Mesendoderm (in vitro differentiated cells): ENCODE data around the gene TNRC6C. TPM values are rescaled to one million over a fixed set of nuclear protein-coding genes. Genes with fewer than 3 reads are reported as not detected.
A peak's percentile ranks its signal among the peaks of the same experiment; 100 is the strongest.

Source experiments
- DNase-seq: peaks from one replicate; pipeline ENCODE4 v3.0.0; 2013
- H2AK5ac ChIP-seq: 2 replicates; pipeline ENCODE4 v1.6.1; 2013; ENCODE audit warnings: low read length, inconsistent platforms
- H2BK120ac ChIP-seq: 2 replicates; pipeline ENCODE4 v1.6.1; 2013; ENCODE audit warnings: low read depth, mild to moderate bottlenecking, low read length, moderate library complexity, mixed read lengths
- H2BK15ac ChIP-seq: replicated peaks from 2 replicates; pipeline ENCODE4 v1.6.1; 2013; ENCODE audit warnings: low read depth, mild to moderate bottlenecking, moderate library complexity
- H2BK5ac ChIP-seq: 2 replicates; pipeline ENCODE4 v1.6.1; 2013; ENCODE audit warnings: low read length, inconsistent platforms
- H3K18ac ChIP-seq: 2 replicates; pipeline ENCODE4 v1.6.1; 2013; ENCODE audit warnings: mild to moderate bottlenecking, low read length, mixed read lengths
- H3K23ac ChIP-seq: one replicate; pipeline ENCODE4 v1.6.1; 2013; ENCODE audit warnings: low read length
- H3K27ac ChIP-seq: 2 replicates; pipeline ENCODE4 v1.5.1; 2013; ENCODE audit warnings: low read depth, mild to moderate bottlenecking, inconsistent platforms, low read length, moderate library complexity
- H3K27me3 ChIP-seq: 2 replicates; pipeline ENCODE4 v1.6.1; 2013; ENCODE audit warnings: low read length, control low read depth, mild to moderate bottlenecking, inconsistent platforms; ENCODE audit not compliant: insufficient read depth, poor library complexity
- H3K36me3 ChIP-seq: 2 replicates; pipeline ENCODE4 v1.6.1; 2013; ENCODE audit warnings: low read length, inconsistent platforms; ENCODE audit not compliant: control insufficient read depth, insufficient read depth
- H3K4ac ChIP-seq: one replicate; pipeline ENCODE4 v1.6.1; 2013; ENCODE audit warnings: low read depth, mild to moderate bottlenecking, low read length, moderate library complexity
- H3K4me1 ChIP-seq: 2 replicates; pipeline ENCODE4 v1.6.1; 2013; ENCODE audit warnings: low read depth, low read length, inconsistent platforms; ENCODE audit not compliant: control insufficient read depth
- H3K4me2 ChIP-seq: 2 replicates; pipeline ENCODE4 v1.6.1; 2013; ENCODE audit warnings: low read length
- H3K4me3 ChIP-seq: 2 replicates; pipeline ENCODE4 v1.5.1; 2013; ENCODE audit warnings: mild to moderate bottlenecking, low read length
- H3K56ac ChIP-seq: one replicate; pipeline ENCODE4 v1.6.1; 2013; ENCODE audit warnings: low read length
- H3K79me1 ChIP-seq: 2 replicates; pipeline ENCODE4 v1.6.1; 2013; ENCODE audit warnings: low read length, inconsistent platforms
- H3K79me2 ChIP-seq: 2 replicates; pipeline ENCODE4 v1.6.1; 2013; ENCODE audit warnings: mild to moderate bottlenecking, low read length; ENCODE audit not compliant: control insufficient read depth, insufficient read depth
- H3K9ac ChIP-seq: 2 replicates; pipeline ENCODE4 v1.6.1; 2013; ENCODE audit warnings: low read length, inconsistent platforms
- H4K5ac ChIP-seq: one replicate; pipeline ENCODE4 v1.6.1; 2013; ENCODE audit warnings: low read length
- H4K8ac ChIP-seq: one replicate; pipeline ENCODE4 v1.6.1; 2013; ENCODE audit warnings: low read depth, mild to moderate bottlenecking, control low read depth, low read length, moderate library complexity
- WGBS: extraction: QIAGEN DNeasy Blood & Tissue Kit; methylation state at CpG from one replicate; pipeline ENCODE4 v1.1.7; 2013; ENCODE audit warnings: low lambda C conversion rate, missing lambda C conversion rate; ENCODE audit not compliant: insufficient coverage; ENCODE audit errors: extremely low coverage; 5-methylcytosine and 5-hydroxymethylcytosine counted together
- polyA plus RNA-seq, 2 experiments: library from polyadenylated mRNA; stranded (reverse); fragments of 200-250 nt; gene quantifications; one replicate each; pipeline ENCODE4 v1.2.3, GENCODE V29; 2013

The TNRC6C gene, protein sequence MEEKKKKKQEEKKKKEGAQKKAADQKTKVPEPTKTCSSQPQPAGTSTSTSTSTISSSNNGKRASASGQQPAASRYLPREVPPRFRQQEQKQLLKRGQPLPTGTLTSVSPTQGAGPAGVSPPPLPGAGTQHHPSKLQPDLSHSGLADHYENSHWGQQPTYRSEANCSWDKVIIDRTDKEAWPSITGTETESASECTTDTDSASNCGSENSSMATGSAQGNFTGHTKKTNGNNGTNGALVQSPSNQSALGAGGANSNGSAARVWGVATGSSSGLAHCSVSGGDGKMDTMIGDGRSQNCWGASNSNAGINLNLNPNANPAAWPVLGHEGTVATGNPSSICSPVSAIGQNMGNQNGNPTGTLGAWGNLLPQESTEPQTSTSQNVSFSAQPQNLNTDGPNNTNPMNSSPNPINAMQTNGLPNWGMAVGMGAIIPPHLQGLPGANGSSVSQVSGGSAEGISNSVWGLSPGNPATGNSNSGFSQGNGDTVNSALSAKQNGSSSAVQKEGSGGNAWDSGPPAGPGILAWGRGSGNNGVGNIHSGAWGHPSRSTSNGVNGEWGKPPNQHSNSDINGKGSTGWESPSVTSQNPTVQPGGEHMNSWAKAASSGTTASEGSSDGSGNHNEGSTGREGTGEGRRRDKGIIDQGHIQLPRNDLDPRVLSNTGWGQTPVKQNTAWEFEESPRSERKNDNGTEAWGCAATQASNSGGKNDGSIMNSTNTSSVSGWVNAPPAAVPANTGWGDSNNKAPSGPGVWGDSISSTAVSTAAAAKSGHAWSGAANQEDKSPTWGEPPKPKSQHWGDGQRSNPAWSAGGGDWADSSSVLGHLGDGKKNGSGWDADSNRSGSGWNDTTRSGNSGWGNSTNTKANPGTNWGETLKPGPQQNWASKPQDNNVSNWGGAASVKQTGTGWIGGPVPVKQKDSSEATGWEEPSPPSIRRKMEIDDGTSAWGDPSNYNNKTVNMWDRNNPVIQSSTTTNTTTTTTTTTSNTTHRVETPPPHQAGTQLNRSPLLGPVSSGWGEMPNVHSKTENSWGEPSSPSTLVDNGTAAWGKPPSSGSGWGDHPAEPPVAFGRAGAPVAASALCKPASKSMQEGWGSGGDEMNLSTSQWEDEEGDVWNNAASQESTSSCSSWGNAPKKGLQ (N-terminal part only)
- 3.7 TPM for polyA plus RNA-seq (2013, experiment 1 of 2)
- 3.7 TPM for polyA plus RNA-seq (2013, experiment 2 of 2)

- H3K27ac ChIP-seq: no peak within 1 kb of the TSS
These were observed at the start of gene TNRC6C for GRCh38 chr17:77957857-77958715. TNRC6C (plus strand) TSS chr17:77958703; CDS start chr17:78004207, 45,504 bp downstream.

DNA sequence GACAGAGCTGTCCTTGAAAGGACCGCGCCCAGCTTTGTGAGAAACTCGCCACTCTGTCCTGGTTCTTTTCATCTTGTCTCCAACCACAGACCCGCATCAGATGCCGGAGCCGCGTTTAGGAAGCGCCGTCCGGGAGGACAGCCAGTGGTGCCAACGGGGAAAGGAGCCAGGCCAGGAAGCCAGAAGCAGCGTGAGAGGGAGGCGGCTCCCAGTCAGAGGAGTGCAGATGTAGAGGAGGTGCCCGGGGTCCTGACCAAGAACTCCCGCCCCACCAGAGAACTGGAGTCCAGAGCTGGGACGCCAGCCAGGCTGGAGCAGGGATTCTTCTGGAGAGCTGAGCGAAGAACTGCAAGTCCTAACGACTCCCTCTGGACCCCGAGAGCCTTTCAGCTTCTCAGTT, 49.3 kb upstream of the TNRC6C start:
- Histone ChIP-seq H3K27ac (no peak overlapping the region), H4K8ac (no peak overlapping the region), H2BK15ac (no peak overlapping the region), H3K18ac (no peak overlapping the region), H2AK5ac (no peak overlapping the region), H3K9ac (no peak overlapping the region), H3K79me1 (no peaks in the 10 kb centered on the region), H4K5ac (no peak overlapping the region), H3K4me1 (no peaks in the 10 kb centered on the region), H3K36me3 (no peaks in the 10 kb centered on the region), H3K4me3 (no peak overlapping the region), H3K27me3 (no peaks in the 10 kb centered on the region), H3K23ac (no peak overlapping the region), H2BK5ac (no peak overlapping the region), H3K4ac (no peak overlapping the region), H3K79me2 (no peaks in the 10 kb centered on the region), H3K4me2 (no peak overlapping the region), H3K56ac (no peak overlapping the region), H2BK120ac (no peak overlapping the region)
- WGBS: no CpG with 5 or more reads among the region's 19 CpGs
- DNase-seq: no peak

More at GRCh38 chr17:77957857-77958715, at the start of gene TNRC6C:
- no peak within 1 kb of the TSS for H2AK5ac ChIP-seq
- H3K23ac ChIP-seq: peak within 1 kb of the TSS; percentile 81
- peak within 1 kb of the TSS; percentile 82 for H3K9ac ChIP-seq
- H3K79me2 ChIP-seq: peaks cover 12% of the 10 kb centered on the region
- no peak within 1 kb of the TSS for H2BK15ac ChIP-seq
- H4K8ac ChIP-seq: no peak within 1 kb of the TSS
- H3K4me1 ChIP-seq: peaks cover 5% of the 10 kb centered on the region
- no CpG with 5 or more reads among the region's 105 CpGs for WGBS
- H3K56ac ChIP-seq: peak within 1 kb of the TSS; percentile 94
- no peaks in the 10 kb centered on the region for H3K36me3 ChIP-seq
- peak within 1 kb of the TSS; percentile 92 for H3K18ac ChIP-seq
- H3K4ac ChIP-seq: peak within 1 kb of the TSS; percentile 90
- H3K27me3 ChIP-seq: peaks cover 27% of the 10 kb centered on the region
- no peak within 1 kb of the TSS for H4K5ac ChIP-seq
- peak; percentile 99 for DNase-seq
- H2BK120ac ChIP-seq: peak within 1 kb of the TSS; percentile 61
- H3K79me1 ChIP-seq: peaks cover 6% of the 10 kb centered on the region
- H3K4me2 ChIP-seq: peak within 1 kb of the TSS; percentile 88
- peak within 1 kb of the TSS; percentile 70 for H3K4me3 ChIP-seq
- H2BK5ac ChIP-seq: no peak within 1 kb of the TSS

DNA sequence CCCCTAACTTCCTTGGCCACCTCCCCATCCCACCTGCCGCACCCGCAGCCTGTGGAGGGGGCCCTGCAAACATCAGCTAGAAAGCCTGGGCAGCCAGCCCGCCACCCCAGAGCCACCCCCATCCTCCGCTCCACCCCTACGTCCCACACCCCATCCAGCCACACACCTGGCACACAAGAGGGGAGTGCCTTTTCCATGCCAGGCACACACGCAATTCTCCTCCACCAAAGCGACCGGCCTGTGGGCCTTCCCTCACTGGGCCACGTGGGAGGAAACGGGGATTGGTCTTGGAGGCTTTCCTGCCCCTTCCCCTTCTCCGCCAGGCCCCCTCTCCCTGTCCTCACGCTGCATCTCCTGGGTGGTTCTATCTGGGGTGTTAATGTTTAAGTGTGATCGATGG, 48.7 kb upstream of the TNRC6C start:
- no peaks in the 10 kb centered on the region for H3K79me1 ChIP-seq
- H3K9ac ChIP-seq: no peak overlapping the region
- H3K79me2 ChIP-seq: no peaks in the 10 kb centered on the region
- H3K27ac ChIP-seq: no peak overlapping the region
- WGBS: no CpG with 5 or more reads among the region's 13 CpGs
- no peak overlapping the region for H4K5ac ChIP-seq
- no peak overlapping the region for H4K8ac ChIP-seq
- H2BK120ac ChIP-seq: no peak overlapping the region
- H2BK15ac ChIP-seq: no peak overlapping the region
- H2AK5ac ChIP-seq: no peak overlapping the region
- no peaks in the 10 kb centered on the region for H3K36me3 ChIP-seq
- DNase-seq: no peak
- no peak overlapping the region for H3K23ac ChIP-seq
- H3K18ac ChIP-seq: no peak overlapping the region
- H3K4me2 ChIP-seq: no peak overlapping the region
- H3K4me1 ChIP-seq: no peaks in the 10 kb centered on the region
- no peak overlapping the region for H3K4me3 ChIP-seq
- no peaks in the 10 kb centered on the region for H3K27me3 ChIP-seq
- H2BK5ac ChIP-seq: no peak overlapping the region
- no peak overlapping the region for H3K4ac ChIP-seq
- H3K56ac ChIP-seq: no peak overlapping the region

DNA sequence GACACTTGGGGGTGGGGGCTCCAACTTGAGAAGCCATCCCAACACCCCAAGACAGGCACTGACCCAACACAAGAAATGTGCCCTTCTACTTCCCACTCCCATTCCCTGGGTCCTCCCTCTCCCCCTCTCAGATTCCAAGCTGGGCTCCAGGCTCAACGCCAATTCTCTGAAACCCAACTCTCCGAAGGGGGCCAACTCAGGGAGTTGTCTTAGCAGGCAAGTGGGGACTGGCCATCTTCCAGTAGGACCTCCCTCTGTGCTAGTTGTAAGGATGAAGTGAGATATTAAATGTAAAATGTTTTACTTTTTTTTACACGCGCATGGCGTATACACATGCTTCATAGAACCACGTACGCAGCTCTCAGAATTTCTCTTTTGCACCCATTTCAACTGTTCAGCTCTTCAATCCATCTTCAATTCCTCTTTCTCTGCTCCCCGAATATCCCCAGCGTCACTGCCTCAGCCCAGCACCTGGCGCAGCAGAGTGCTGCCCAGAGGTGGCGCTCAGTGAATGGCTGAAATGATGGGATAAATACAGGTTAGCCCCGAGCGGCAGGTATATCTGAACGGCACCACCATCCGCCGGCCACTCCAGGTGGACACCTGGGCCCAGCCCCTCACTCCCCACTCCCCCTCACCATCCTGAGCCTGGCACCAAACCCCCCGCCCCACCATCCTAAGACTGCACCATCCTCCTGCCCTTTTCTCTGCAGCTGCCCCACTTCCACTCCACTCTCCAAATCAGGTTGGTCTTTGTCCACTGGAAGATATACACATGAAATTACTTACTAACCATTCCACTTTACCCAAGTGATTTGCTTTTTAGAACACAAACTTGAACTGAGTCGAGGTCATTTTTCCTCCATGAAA, 43.9 kb upstream of the TNRC6C start:
- Histone ChIP-seq H4K8ac (no peak overlapping the region), H3K18ac (no peak overlapping the region), H3K27me3 (no peaks in the 10 kb centered on the region), H3K56ac (no peak overlapping the region), H2BK120ac (no peak overlapping the region), H3K4ac (no peak overlapping the region), H3K4me1 (no peaks in the 10 kb centered on the region), H3K23ac (no peak overlapping the region), H3K27ac (no peak overlapping the region), H3K36me3 (no peaks in the 10 kb centered on the region), H3K4me2 (no peak overlapping the region), H3K79me1 (no peaks in the 10 kb centered on the region), H2AK5ac (no peak overlapping the region), H2BK5ac (no peak overlapping the region), H4K5ac (no peak overlapping the region), H2BK15ac (no peak overlapping the region), H3K9ac (no peak overlapping the region), H3K79me2 (no peaks in the 10 kb centered on the region), H3K4me3 (no peak overlapping the region)
- DNase-seq: no peak
- no CpG with 5 or more reads among the region's 18 CpGs for WGBS
